HepG2 (cell line): Measurements from ENCODE around the gene BRCA1. TPM values are rescaled to one million over a fixed set of nuclear protein-coding genes. Genes with fewer than 3 reads are reported as not detected.

ENCODE experiments used
- KDM1A ChIP-seq: IDR thresholded peaks from 2 replicates; pipeline ENCODE4 v1.6.1; 2016; ENCODE audit warnings: missing compliant biosample characterization
- KDM5B ChIP-seq: sonication (generic); formaldehyde crosslinking; IDR thresholded peaks from 2 replicates; pipeline ENCODE4 v1.4.0; 2020; ENCODE audit warnings: missing genetic modification reagents, mild to moderate bottlenecking, borderline replicate concordance
- MTA3 ChIP-seq: sonication (generic); formaldehyde crosslinking; IDR thresholded peaks from 2 replicates; pipeline ENCODE4 v1.4.0; 2020; ENCODE audit warnings: missing genetic modification reagents
- NFIB ChIP-seq: sonication (generic); formaldehyde crosslinking; IDR thresholded peaks from 2 replicates; pipeline ENCODE4 v1.9.0; 2021; ENCODE audit warnings: missing genetic modification reagents, mild to moderate bottlenecking, borderline replicate concordance
- SMAD3 ChIP-seq: sonication (generic); formaldehyde crosslinking; IDR thresholded peaks from 2 replicates; pipeline ENCODE4 v1.4.0; 2020; ENCODE audit warnings: missing genetic modification reagents
- THAP7 ChIP-seq: sonication (generic); formaldehyde crosslinking; IDR thresholded peaks from 2 replicates; pipeline ENCODE4 v1.8.1; 2023; ENCODE audit warnings: mild to moderate bottlenecking, missing genetic modification reagents
- ZNF407 ChIP-seq: sonication (generic); formaldehyde crosslinking; IDR thresholded peaks from one replicate; pipeline ENCODE4 v1.5.1; 2020; ENCODE audit warnings: mild to moderate bottlenecking, missing genetic modification reagents; ENCODE audit errors: not compliant biosample characterization
- ZNF704 ChIP-seq: sonication (generic); formaldehyde crosslinking; IDR thresholded peaks from 2 replicates; pipeline ENCODE4 v1.8.1; 2023; ENCODE audit warnings: mild to moderate bottlenecking, inconsistent platforms, moderate library complexity, missing genetic modification reagents, borderline replicate concordance
- ZNF746 ChIP-seq: sonication (generic); formaldehyde crosslinking; IDR thresholded peaks from 2 replicates; pipeline ENCODE4 v1.8.0; 2022; ENCODE audit warnings: mild to moderate bottlenecking, missing genetic modification reagents
- polyA plus RNA-seq, 8 experiments: library from polyadenylated mRNA; depleted of rRNA in 3 of 8; stranded (reverse) in 7 of 8; unstranded in 1 of 8; fragments of >200 nt; fragmentation: Illumina TruSeq in 4 of 8; extraction: Trizol in 4 of 8; gene quantifications; 2 replicates each; pipeline versions ENCODE4 v1.2.1 to v1.2.3, GENCODE V29; 2011 to 2016; ENCODE audit warnings: low read depth in 4 of 8, missing spikeins in 1 of 8, mixed read lengths in 1 of 8; ENCODE audit not compliant: insufficient read depth in 1 of 8
- total RNA-seq, 5 experiments: library from RNA; depleted of rRNA; stranded (reverse); fragments of >200 nt; fragmentation: Illumina TruSeq; extraction: Trizol; gene quantifications; 2 replicates each; pipeline ENCODE4 v1.2.3, GENCODE V29; 2016; ENCODE audit warnings: low read depth in 1 of 5

The BRCA1 gene
- total and polyA plus RNA-seq, 2 of the 13 experiments (the other 11 are each of a cell fraction or from before 2014, with no cell fraction given) = 13.3 to 37.5 TPM

GRCh38 chr17:42997984-42998938 is 126.9 kb downstream of the BRCA1 start, which contains the start of gene RPL27 (continued):
- peak; percentile 100 for TF ChIP-seq SMAD3 (CRISPR knock-in tag)
- TF ChIP-seq ZNF704 (CRISPR knock-in tag) = peak; percentile 49; the same call in 1 of the 2 replicates
- no peak for TF ChIP-seq KDM1A
- TF ChIP-seq KDM5B (CRISPR knock-in tag) = peak; percentile 93; the same call in 1 of the 2 replicates
- no peak for TF ChIP-seq MTA3 (CRISPR knock-in tag)
- peak; percentile 84 for TF ChIP-seq ZNF407 (CRISPR knock-in tag)
- no peak for TF ChIP-seq NFIB (CRISPR knock-in tag)
- peak; percentile 73; the same call in 1 of the 2 replicates for TF ChIP-seq THAP7 (CRISPR knock-in tag)
- TF ChIP-seq ZNF746 (CRISPR knock-in tag) = peak; percentile 80
